Tibial nerve (tissue), 4 donors: Measurements from ENCODE around the gene MEF2D. TPM values are rescaled to one million over a fixed set of nuclear protein-coding genes. Genes with fewer than 3 reads are reported as not detected.

Source experiments
- DNase-seq, 2 donors: peaks; one replicate each; pipeline ENCODE4 v3.0.0-alpha.2; 2019; ENCODE audit warnings: low spot score in 2 of 2
- H3K27ac ChIP-seq, 4 donors: fragments of 200-600 bp; sonication (generic) in 3 of 4; one replicate each; pipeline ENCODE4 v1.5.1; 2017 to 2019; ENCODE audit warnings: mild to moderate bottlenecking in 1 of 4
- H3K27me3 ChIP-seq, 2 donors: fragments of 200-600 bp; sonication (generic) in 1 of 2; one replicate each; pipeline versions ENCODE4 v1.5.1 to v1.6.0; 2017 to 2019
- H3K36me3 ChIP-seq, 3 donors: fragments of 200-600 bp; sonication (generic); one replicate each; pipeline ENCODE4 v1.5.1; 2018 to 2019
- H3K4me1 ChIP-seq, 4 donors: fragments of 200-600 bp; sonication (generic) in 3 of 4; one replicate each; pipeline ENCODE4 v1.5.1; 2017 to 2019
- H3K4me3 ChIP-seq, 4 donors: fragments of 200-600 bp; sonication (generic) in 3 of 4; one replicate each; pipeline ENCODE4 v1.5.1; 2017 to 2019; ENCODE audit warnings: mild to moderate bottlenecking in 1 of 4, moderate library complexity in 1 of 4
- H3K9me3 ChIP-seq, 4 donors: fragments of 200-600 bp; sonication (generic) in 3 of 4; one replicate each; pipeline ENCODE4 v1.5.1; 2017 to 2019
- CTCF ChIP-seq, 5 experiments: fragments of 200-600 bp in 3 of 5; fragments of 450-650 bp in 2 of 5; sonication (generic) in 3 of 5; IDR thresholded peaks; one replicate each; pipeline ENCODE4 v1.5.1; 2016 to 2019; ENCODE audit warnings: antibody characterized with exemption in 5 of 5, mild to moderate bottlenecking in 3 of 5, moderate library complexity in 2 of 5
- EP300 ChIP-seq, 2 donors: sonication (generic); formaldehyde crosslinking; IDR thresholded peaks; one replicate each; pipeline ENCODE4 v1.6.1; 2017; ENCODE audit warnings: antibody characterized with exemption in 2 of 2, mild to moderate bottlenecking in 1 of 2
- POLR2A ChIP-seq, 2 donors: fragments of 450-650 bp; IDR thresholded peaks; one replicate each; pipeline ENCODE4 v1.6.1; 2017; ENCODE audit warnings: antibody characterized with exemption in 2 of 2, mild to moderate bottlenecking in 2 of 2, moderate library complexity in 2 of 2
- WGBS, 2 donors: methylation state at CpG; one replicate each; pipeline ENCODE4 v1.1.5; 2018; 5-methylcytosine and 5-hydroxymethylcytosine counted together
- total RNA-seq, 4 donors: library from RNA; depleted of rRNA; stranded (reverse); fragments of >200 nt; gene quantifications; one replicate each; pipeline ENCODE4 v1.1.0, GENCODE V29; 2016

MEF2D gene
- total RNA-seq, 4 donors from 2014 or later = 67.5 to 84.9 (median 70.8) TPM

- 27 to 38% methylated on average over 6 of the region's 6 CpGs for WGBS, 2 donors
- no peak overlapping the region for H3K4me3 ChIP-seq
- H3K27ac ChIP-seq = no peak overlapping the region
- H3K9me3 ChIP-seq = no peaks in the 10 kb centered on the region
- no peaks in the 10 kb centered on the region for H3K36me3 ChIP-seq
- no peak for TF ChIP-seq POLR2A (IDR thresholded peaks at IDR 0.05)
- TF ChIP-seq CTCF (IDR thresholded peaks at IDR 0.05) = no peak
- TF ChIP-seq EP300 (IDR thresholded peaks at IDR 0.05) = no peak
- H3K27me3 ChIP-seq = no peaks in the 10 kb centered on the region
- no peaks in the 10 kb centered on the region for H3K4me1 ChIP-seq
- DNase-seq = no peak
Measured at GRCh38 chr1:156525071-156525501, 24.5 kb upstream of the MEF2D start.

GRCh38 chr1:156524481-156524869 is 23.9 kb upstream of the MEF2D start:
- no peaks in the 10 kb centered on the region for H3K4me1 ChIP-seq
- WGBS, 2 donors = 67 to 70% methylated on average over 3 of the region's 3 CpGs
- TF ChIP-seq CTCF (IDR thresholded peaks at IDR 0.05) = no peak
- no peaks in the 10 kb centered on the region for H3K36me3 ChIP-seq
- no peak for DNase-seq
- no peak overlapping the region for H3K27ac ChIP-seq
- no peaks in the 10 kb centered on the region for H3K9me3 ChIP-seq
- no peaks in the 10 kb centered on the region for H3K27me3 ChIP-seq
- H3K4me3 ChIP-seq = no peak overlapping the region

GRCh38 chr1:156523801-156524480 is 23.4 kb upstream of the MEF2D start:
- H3K27me3 ChIP-seq = no peaks in the 10 kb centered on the region
- no peaks in the 10 kb centered on the region for H3K9me3 ChIP-seq
- WGBS, 2 donors = 81 to 82% methylated on average over 2 of the region's 2 CpGs
- H3K36me3 ChIP-seq = no peaks in the 10 kb centered on the region
- DNase-seq = no peak
- no peak overlapping the region for H3K4me3 ChIP-seq
- TF ChIP-seq POLR2A (IDR thresholded peaks at IDR 0.05) = no peak
- no peak for TF ChIP-seq CTCF (IDR thresholded peaks at IDR 0.05)
- TF ChIP-seq EP300 (IDR thresholded peaks at IDR 0.05) = no peak
- no peaks in the 10 kb centered on the region for H3K4me1 ChIP-seq
- H3K27ac ChIP-seq = no peak overlapping the region

- Histone ChIP-seq H3K27ac (no peak overlapping the region), H3K4me3 (no peak overlapping the region), H3K27me3 (no peaks in the 10 kb centered on the region), H3K9me3 (no peaks in the 10 kb centered on the region), H3K4me1 (no peaks in the 10 kb centered on the region), H3K36me3 (no peaks in the 10 kb centered on the region)
- no peak for DNase-seq
- no peak for TF ChIP-seq CTCF (IDR thresholded peaks at IDR 0.05)
- no peak for TF ChIP-seq POLR2A (IDR thresholded peaks at IDR 0.05)
- no peak for TF ChIP-seq EP300 (IDR thresholded peaks at IDR 0.05)
Measured at GRCh38 chr1:156522443-156522970, 21.9 kb upstream of the MEF2D start.

DNA sequence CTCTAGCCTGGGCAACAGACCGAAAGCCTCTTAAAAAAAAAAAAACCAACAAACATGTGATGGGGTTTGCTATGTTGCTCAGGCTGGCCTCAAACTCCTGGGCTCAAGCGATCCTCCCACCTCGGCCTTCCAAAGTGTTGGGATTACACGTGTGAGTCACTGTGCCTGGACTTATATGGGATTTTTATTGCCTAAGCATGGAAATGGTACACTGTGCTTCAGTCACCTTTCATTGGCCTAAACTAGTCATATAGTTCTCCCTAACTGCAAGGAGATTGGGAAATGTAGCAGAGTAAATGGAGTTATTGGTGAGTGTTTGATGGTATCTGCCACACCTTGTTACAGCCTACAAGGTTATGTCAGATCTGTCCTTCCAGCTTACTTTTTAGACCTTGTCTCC is 17.2 kb upstream of the MEF2D start:
- Histone ChIP-seq H3K27ac (no peak overlapping the region), H3K4me3 (no peak overlapping the region), H3K9me3 (no peaks in the 10 kb centered on the region), H3K27me3 (no peaks in the 10 kb centered on the region), H3K4me1 (no peaks in the 10 kb centered on the region), H3K36me3 (no peaks in the 10 kb centered on the region)
- 73 to 83% methylated on average over 4 of the region's 4 CpGs for WGBS, 2 donors
- no peak for DNase-seq
- TF ChIP-seq EP300 (IDR thresholded peaks at IDR 0.05) = no peak
- no peak for TF ChIP-seq CTCF (IDR thresholded peaks at IDR 0.05)
- TF ChIP-seq POLR2A (IDR thresholded peaks at IDR 0.05) = no peak
